Endothelial cell of umbilical vein (primary cell): ENCODE measurements around the gene TLX3. TPM values are rescaled to one million over a fixed set of nuclear protein-coding genes. Genes with fewer than 3 reads are reported as not detected.

ENCODE experiments used
- BruUV-seq: library from RNA; stranded (reverse); fragments of 400-500 nt; replicated peaks from 2 replicates; lab custom pipeline; 2021; lab: Mats Ljungman, UMichigan
- CTCF ChIA-PET: fragments of 300-600, 350-600 bp; sonication (Branson Sonifier 250); formaldehyde crosslinking; loops from one replicate; lab custom pipeline; 2021; ENCODE audit warnings: antibody characterized with exemption, inconsistent platforms; lab: Charles Lee
- POLR2A ChIA-PET: fragments of 300-600, 350-600 bp; sonication (Branson Sonifier 250); formaldehyde crosslinking; loops from one replicate; lab custom pipeline; 2021; ENCODE audit warnings: antibody characterized with exemption, inconsistent platforms; lab: Charles Lee
- DNase-seq: peaks from one replicate; pipeline ENCODE4 v3.0.0-alpha.2; 2011; ENCODE audit warnings: low read depth, low spot score
- FAIRE-seq: peaks from 2 replicates; lab custom pipeline; 2011; peaks lifted over from hg19 to GRCh38; lab: Jason Lieb, UNC
- H2AFZ ChIP-seq: 2 replicates; pipeline ENCODE4 v1.6.0; 2012; ENCODE audit warnings: low read depth, low read length, control low read depth, inconsistent platforms
- H3K27ac ChIP-seq: 2 replicates; pipeline ENCODE4 v1.5.1; 2011; ENCODE audit warnings: low read depth, mild to moderate bottlenecking, control low read depth, low read length, moderate library complexity; ENCODE audit not compliant: insufficient read depth
- H3K27me3 ChIP-seq, 2 experiments: 2 replicates each; pipeline versions ENCODE4 v1.6.0 to v1.6.1; 2011; ENCODE audit warnings: low read length in 2 of 2, mixed read lengths in 1 of 2; ENCODE audit not compliant: control insufficient read depth in 2 of 2, insufficient read depth in 2 of 2
- H3K36me3 ChIP-seq, 2 experiments: 2 replicates in 1 of 2; 3 replicates in 1 of 2; pipeline ENCODE4 v1.5.1; 2011; ENCODE audit warnings: low read length in 2 of 2, mild to moderate bottlenecking in 1 of 2, moderate library complexity in 1 of 2; ENCODE audit not compliant: control insufficient read depth in 2 of 2, insufficient read depth in 2 of 2; ENCODE audit errors: extremely low read depth in 1 of 2
- H3K4me1 ChIP-seq: 3 replicates; pipeline ENCODE4 v1.5.1; 2011; ENCODE audit warnings: mild to moderate bottlenecking, low read length; ENCODE audit not compliant: control insufficient read depth, insufficient read depth; ENCODE audit errors: extremely low read depth
- H3K4me2 ChIP-seq: 2 replicates; pipeline ENCODE4 v1.6.1; 2011; ENCODE audit warnings: low read length, control low read depth, mixed read lengths; ENCODE audit not compliant: insufficient read depth
- H3K4me3 ChIP-seq, 3 experiments: fragments of 200-600 bp in 1 of 3; sonication (generic), shearing (Covaris generic) in 1 of 3; replicated peaks in 1 of 3; 2 replicates each; pipeline ENCODE4 v1.5.1; 2011 to 2016; ENCODE audit warnings: control low read depth in 3 of 3, low read length in 3 of 3, mild to moderate bottlenecking in 2 of 3, inconsistent platforms in 1 of 3, low read depth in 1 of 3, moderate library complexity in 1 of 3; ENCODE audit not compliant: insufficient read depth in 1 of 3
- H3K79me2 ChIP-seq: 2 replicates; pipeline ENCODE4 v1.6.0; 2012; ENCODE audit warnings: low read length, inconsistent platforms; ENCODE audit not compliant: control insufficient read depth, insufficient read depth
- H3K9ac ChIP-seq: replicated peaks from 2 replicates; pipeline ENCODE3; 2011; ENCODE audit warnings: low read length, control low read depth; ENCODE audit not compliant: insufficient read depth; ENCODE audit errors: extremely low read depth
- H3K9me1 ChIP-seq: replicated peaks from 3 replicates; pipeline ENCODE4 v1.6.0; 2011; ENCODE audit warnings: mild to moderate bottlenecking, low read length; ENCODE audit not compliant: control insufficient read depth, insufficient read depth; ENCODE audit errors: extremely low read depth
- H3K9me3 ChIP-seq: replicated peaks from 2 replicates; pipeline ENCODE4 v1.5.1; 2012; ENCODE audit warnings: low read length, inconsistent platforms; ENCODE audit not compliant: control insufficient read depth, insufficient read depth
- H4K20me1 ChIP-seq: replicated peaks from 2 replicates; pipeline ENCODE3; 2011; ENCODE audit warnings: mild to moderate bottlenecking, low read length; ENCODE audit not compliant: control insufficient read depth, insufficient read depth; ENCODE audit errors: extremely low read depth
- CTCF ChIP-seq, 2 donors: IDR thresholded peaks; 1 replicate in 1 of 2; 2 replicates in 1 of 2; pipeline ENCODE4 v1.5.1; 2011; ENCODE audit warnings: low read length in 2 of 2, mild to moderate bottlenecking in 2 of 2, moderate library complexity in 2 of 2, control low read depth in 1 of 2, inconsistent platforms in 1 of 2, low read depth in 1 of 2; ENCODE audit not compliant: insufficient read depth in 1 of 2; ENCODE audit errors: extremely low read depth in 1 of 2
- EZH2 ChIP-seq: IDR thresholded peaks from 2 replicates; pipeline ENCODE4 v1.6.1; 2012; ENCODE audit warnings: borderline replicate concordance, low read depth, mild to moderate bottlenecking, moderate library complexity, low read length, inconsistent platforms; ENCODE audit not compliant: severe bottlenecking
- FOS ChIP-seq: IDR thresholded peaks from 2 replicates; pipeline ENCODE4 v1.6.1; 2011; ENCODE audit warnings: mild to moderate bottlenecking, low read length, moderate library complexity, borderline replicate concordance; ENCODE audit not compliant: insufficient read depth
- GATA2 ChIP-seq: IDR thresholded peaks from 2 replicates; pipeline ENCODE4 v1.7.0; 2011; ENCODE audit warnings: low read depth, mild to moderate bottlenecking, moderate library complexity, mixed read lengths, low read length; ENCODE audit not compliant: insufficient read length, insufficient read depth
- JUN ChIP-seq: IDR thresholded peaks from 2 replicates; pipeline ENCODE4 v1.6.1; 2011; ENCODE audit warnings: borderline replicate concordance, low read depth; ENCODE audit not compliant: insufficient read length, insufficient read depth
- MYC ChIP-seq: IDR thresholded peaks from one replicate; pipeline ENCODE4 v1.6.1; 2011; ENCODE audit warnings: mild to moderate bottlenecking, low read depth, low read length
- POLR2A ChIP-seq: IDR thresholded peaks from 2 replicates; pipeline ENCODE4 v1.6.1; 2012; ENCODE audit warnings: low read depth, mild to moderate bottlenecking, control low read depth, low read length
- POLR2AphosphoS5 ChIP-seq: IDR thresholded peaks from 2 replicates; pipeline ENCODE4 v1.6.1; 2012; ENCODE audit warnings: low read depth, mild to moderate bottlenecking, control low read depth, low read length, moderate library complexity; ENCODE audit not compliant: insufficient read depth
- dilution Hi-C: fragments of 300-500 bp; cut with MboI; formaldehyde crosslinking; loops from one replicate; pipeline ENCODE4 v1.15.0; 2019; ENCODE audit warnings: low sequenced_read_pairs; ENCODE audit not compliant: extremely low pct_ligation_motif_present
- intact Hi-C: fragments of 100-400 bp; cut with micrococcal nuclease; formaldehyde crosslinking; loops from one replicate; pipeline ENCODE4 v1.10.0; 2022
- polyA plus RNA-seq, 4 experiments: library from polyadenylated mRNA; depleted of rRNA in 3 of 4; stranded (reverse) in 3 of 4; unstranded in 1 of 4; fragments of >200 nt; gene quantifications; 2 replicates each; pipeline versions ENCODE4 v1.2.1 to v1.2.3, GENCODE V29; 2011 to 2012; ENCODE audit warnings: missing spikeins in 1 of 4
- total RNA-seq: library from RNA; stranded (reverse); gene quantifications from 2 replicates; pipeline ENCODE4 v1.2.3, GENCODE V29; 2021
- TF ChIP-seq, protein P1 (sequence below): IDR thresholded peaks from 2 replicates; pipeline ENCODE4 v1.6.1; 2011; ENCODE audit not compliant: insufficient read depth, insufficient read length

TLX3 gene
- total and polyA plus RNA-seq, 2 donors (not counting 3 experiments of a cell fraction or from before 2014, with no cell fraction given): not detected

DNA sequence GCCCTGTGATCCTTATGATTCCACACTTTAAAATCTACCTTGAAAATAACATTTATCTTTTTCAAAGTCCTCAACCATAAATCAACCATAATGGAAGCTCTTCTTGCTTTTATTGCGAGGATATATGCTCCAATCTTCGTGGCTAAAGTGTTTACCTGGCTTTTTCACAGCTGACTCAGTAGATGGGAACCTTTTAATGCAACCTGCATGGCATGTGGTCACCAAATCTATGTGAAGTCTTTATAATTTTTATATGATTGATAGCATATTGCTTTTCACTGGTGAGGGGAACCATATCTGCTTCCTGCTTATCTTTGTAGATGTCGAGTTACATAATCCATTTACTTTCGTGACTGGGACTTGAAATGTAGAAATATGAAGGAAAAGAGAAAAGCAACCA, 47.1 kb upstream of the TLX3 start:
- H3K27ac ChIP-seq: no peak overlapping the region
- H2AFZ ChIP-seq: no peak overlapping the region
- no peak for DNase-seq
- CTCF ChIA-PET: interaction anchor here (1.4 to 2.3 kb wide), 3 partner anchors 11 to 86 kb away, joined by 3 to 8 read pairs (median 6); no protein-coding TSS in a partner anchor
- FAIRE-seq: no peak
- no peak overlapping the region for H3K9ac ChIP-seq
- no peak overlapping the region for H3K4me2 ChIP-seq
- intact Hi-C loops: no loop called here
- H3K9me3 ChIP-seq: no peaks in the 10 kb centered on the region
- TF ChIP-seq GATA2: no peak
- no peak for TF ChIP-seq CTCF (IDR thresholded peaks at IDR 0.05; ENCODE audit: extremely low read depth in 1 of 2, insufficient read depth in 1 of 2, low read depth in 1 of 2, low read length in 2 of 2)
- TF ChIP-seq MYC: no peak
- TF ChIP-seq POLR2AphosphoS5: no peak
- no peak for TF ChIP-seq FOS
- TF ChIP-seq, protein P1, sequence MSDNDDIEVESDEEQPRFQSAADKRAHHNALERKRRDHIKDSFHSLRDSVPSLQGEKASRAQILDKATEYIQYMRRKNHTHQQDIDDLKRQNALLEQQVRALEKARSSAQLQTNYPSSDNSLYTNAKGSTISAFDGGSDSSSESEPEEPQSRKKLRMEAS: no peak
- TF ChIP-seq POLR2A: no peak
- no peak for TF ChIP-seq EZH2
- no peak for TF ChIP-seq JUN
- H4K20me1 ChIP-seq: no peaks in the 10 kb centered on the region
- no peaks in the 10 kb centered on the region for H3K79me2 ChIP-seq
- no TSS peak for BruUV-seq
- H3K4me3 ChIP-seq: no peak overlapping the region
- H3K27me3 ChIP-seq: no peaks in the 10 kb centered on the region
- H3K4me1 ChIP-seq: no peaks in the 10 kb centered on the region
- dilution Hi-C loops: no loop called here
- no peaks in the 10 kb centered on the region for H3K36me3 ChIP-seq
- POLR2A ChIA-PET: no interaction called here
- no peaks in the 10 kb centered on the region for H3K9me1 ChIP-seq
